Activated CD8-positive, alpha-beta memory T cell treated with anti-CD3 and anti-CD28 coated beads for 24 hours (primary cell): Measurements from ENCODE around the gene POU5F1.
"Not testable (repeated sequence)": the region's sequence is repeated elsewhere in the genome, so short reads cannot be mapped to it uniquely, and the experiment has no call there.

Experiments used
- DNase-seq: peaks from one replicate; pipeline ENCODE4 v3.0.0-alpha.2; 2020

The POU5F1 gene

DNA sequence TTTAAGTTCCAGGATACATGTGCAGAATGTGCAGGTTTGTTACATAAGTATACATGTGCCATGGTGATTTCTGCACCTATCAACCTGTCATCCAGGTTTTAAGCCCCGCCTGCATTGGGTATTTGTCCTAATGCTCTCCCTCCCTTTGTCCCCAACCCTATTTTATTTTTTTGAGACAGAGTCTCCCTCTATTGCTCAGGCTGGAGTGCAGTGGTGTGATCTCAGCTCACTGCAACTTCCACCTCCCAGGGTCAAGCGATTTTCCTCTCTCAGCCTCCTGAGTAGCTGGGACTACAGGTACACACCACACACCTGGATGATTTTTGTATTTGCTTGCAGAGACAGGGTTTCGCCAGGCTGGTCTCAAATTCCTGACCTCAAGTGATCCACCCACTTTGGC lies 18.7 kb upstream of the POU5F1 start:
- DNase-seq = not testable (repeated sequence)

- DNase-seq = no peak
Measured at GRCh38 chr6:31187780-31188194, 17.3 kb upstream of the POU5F1 start.

GRCh38 chr6:31186052-31186734 lies 15.7 kb upstream of the POU5F1 start:
- no peak for DNase-seq

- not testable (repeated sequence) for DNase-seq
Measured at GRCh38 chr6:31185695-31186051, 15.2 kb upstream of the POU5F1 start.

DNA sequence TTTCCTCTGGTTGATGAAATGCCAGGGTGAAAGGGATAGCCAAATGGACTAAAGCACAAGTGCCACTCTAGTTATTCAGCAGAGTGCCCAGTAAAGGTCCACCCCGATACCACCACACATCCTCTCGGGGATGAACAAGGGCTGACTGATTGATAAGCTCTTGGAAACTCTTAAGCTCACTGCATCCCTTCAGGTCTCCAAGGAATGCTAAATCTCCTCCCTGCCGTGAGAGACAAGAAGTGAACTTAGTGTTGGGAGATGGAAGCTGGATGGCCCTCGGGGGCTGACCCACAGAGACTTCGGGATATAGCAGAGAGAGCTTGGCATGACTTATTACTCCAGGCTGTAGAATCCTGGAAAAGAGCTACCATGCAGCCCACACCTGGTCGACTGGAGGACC lies 13.4 kb upstream of the POU5F1 start:
- DNase-seq = not testable (repeated sequence)

DNA sequence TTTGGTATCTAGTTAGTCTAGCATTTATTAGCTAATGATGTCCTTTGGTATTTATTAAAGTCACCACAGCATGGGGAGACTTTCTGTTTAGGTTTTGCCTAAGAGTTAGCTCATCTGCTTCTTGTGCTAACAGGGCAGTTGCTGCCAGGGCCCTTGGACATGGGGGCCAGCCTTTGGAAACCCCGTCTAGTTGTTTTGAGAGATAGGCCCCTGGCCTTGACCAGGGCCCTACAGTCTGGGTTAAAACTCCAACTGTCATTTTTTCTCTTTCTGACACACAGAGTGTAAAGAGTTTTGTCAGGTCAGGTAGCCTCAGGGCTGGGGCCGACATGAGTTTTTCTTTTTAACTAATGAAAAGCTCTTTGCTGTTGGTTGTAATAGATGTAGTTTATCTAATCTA lies 12.8 kb upstream of the POU5F1 start:
- not testable (repeated sequence) for DNase-seq

- peak; percentile 71 for DNase-seq
Measured at GRCh38 chr6:31180500-31180899, 10.0 kb upstream of the POU5F1 start.

- DNase-seq = no peak
Measured at GRCh38 chr6:31179896-31180295, 9.4 kb upstream of the POU5F1 start.

DNA sequence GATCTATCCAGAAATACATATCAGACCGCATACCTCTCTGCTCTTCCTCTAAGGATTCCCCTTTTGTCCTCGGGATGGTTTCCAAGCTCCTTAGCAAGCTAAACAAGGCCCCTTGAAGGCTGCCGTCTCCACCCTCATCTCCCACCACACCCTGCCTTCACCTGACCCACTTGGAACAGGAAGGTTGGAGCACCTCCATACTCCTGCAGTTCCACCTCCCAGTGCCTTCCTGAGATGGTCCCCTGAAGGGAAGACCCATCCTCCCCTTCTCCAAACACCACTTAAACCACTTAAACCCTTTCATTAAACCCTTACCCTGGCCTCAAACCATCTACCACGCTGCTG lies 8.5 kb upstream of the POU5F1 start:
- no peak for DNase-seq

DNA sequence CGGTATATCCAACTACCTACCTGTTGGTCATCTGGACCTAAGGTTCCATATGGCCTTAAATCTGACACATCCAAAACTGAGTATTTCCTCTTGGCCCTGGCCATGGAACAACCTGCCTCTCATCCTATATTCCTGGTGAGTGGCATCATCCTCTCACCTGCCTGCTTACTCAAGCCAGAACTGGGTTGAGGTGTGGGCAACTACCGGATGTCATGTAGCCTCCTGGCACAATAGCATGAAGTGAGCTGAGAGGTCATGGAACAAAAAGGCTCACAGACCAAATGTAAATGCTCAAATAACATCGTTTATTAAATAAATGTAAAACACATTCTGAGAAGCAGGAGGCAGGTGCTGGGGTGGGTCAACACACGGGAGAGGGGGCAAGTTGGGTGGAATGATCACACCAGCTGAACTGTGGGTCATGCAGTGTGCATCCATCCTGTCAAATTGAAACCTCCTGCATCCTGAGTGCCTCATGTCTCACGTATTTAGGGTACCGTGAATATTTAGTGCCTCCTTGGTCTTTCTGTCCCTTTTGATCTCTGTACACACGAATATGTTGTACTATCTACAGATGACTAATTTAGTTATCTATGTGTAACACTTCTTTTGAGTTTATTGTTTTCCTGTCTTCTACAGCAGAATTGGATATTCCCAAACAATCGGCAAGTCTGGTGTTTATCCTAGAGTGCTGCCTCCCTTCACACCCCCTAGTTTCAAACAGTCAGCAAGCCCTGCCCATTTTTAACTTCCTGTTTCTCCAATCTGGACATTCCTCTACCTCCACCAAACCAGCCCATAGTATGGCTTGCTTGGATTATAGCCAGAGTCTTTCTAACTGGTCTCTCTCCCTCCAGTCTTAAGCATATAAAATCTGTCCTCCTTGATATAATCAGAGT lies 7.9 kb upstream of the POU5F1 start:
- no peak for DNase-seq

- no peak for DNase-seq
Measured at GRCh38 chr6:31175971-31176370, 5.5 kb upstream of the POU5F1 start.

DNA sequence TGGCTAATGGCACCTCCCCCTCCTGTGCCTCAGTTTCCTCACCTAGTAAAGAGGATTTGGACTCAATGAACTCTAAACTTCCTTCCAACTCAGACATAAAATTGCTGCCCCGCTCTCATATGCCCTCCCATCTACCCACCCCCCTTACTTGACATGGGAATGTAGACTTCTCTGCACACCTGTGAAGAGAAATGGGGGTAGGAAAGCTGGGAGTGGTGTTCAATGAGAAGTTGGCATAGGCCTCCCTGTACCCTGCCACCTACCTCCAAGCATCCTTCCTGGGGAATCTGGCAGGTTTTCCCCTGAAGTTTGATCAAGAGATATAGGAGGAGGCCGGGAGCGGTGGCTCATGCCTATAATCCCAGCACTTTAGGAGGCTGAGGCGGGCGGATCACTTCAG lies 3.9 kb upstream of the POU5F1 start:
- no peak for DNase-seq

DNA sequence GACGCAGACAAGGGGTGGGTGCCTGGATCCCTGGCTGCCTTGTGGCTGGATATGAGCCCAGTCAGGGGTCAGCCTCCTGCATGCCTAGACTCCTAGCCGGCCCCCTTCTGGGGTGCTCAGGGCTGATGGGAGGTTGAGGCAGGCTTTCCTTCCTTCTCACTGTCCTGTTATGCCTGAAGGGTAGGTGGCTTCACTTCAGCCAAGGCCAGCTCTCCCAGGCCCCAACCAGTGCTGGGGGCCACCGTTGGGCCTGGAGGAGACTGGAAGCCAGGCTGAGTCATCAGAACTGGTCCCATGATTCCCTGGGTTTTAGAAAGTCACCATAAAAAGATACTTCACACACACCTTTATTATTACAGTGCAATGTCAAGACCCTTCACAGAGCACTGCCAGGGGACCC lies 2.9 kb upstream of the POU5F1 start:
- no peak for DNase-seq

GRCh38 chr6:31172973-31173384 lies 2.5 kb upstream of the POU5F1 start:
- no peak for DNase-seq

DNA sequence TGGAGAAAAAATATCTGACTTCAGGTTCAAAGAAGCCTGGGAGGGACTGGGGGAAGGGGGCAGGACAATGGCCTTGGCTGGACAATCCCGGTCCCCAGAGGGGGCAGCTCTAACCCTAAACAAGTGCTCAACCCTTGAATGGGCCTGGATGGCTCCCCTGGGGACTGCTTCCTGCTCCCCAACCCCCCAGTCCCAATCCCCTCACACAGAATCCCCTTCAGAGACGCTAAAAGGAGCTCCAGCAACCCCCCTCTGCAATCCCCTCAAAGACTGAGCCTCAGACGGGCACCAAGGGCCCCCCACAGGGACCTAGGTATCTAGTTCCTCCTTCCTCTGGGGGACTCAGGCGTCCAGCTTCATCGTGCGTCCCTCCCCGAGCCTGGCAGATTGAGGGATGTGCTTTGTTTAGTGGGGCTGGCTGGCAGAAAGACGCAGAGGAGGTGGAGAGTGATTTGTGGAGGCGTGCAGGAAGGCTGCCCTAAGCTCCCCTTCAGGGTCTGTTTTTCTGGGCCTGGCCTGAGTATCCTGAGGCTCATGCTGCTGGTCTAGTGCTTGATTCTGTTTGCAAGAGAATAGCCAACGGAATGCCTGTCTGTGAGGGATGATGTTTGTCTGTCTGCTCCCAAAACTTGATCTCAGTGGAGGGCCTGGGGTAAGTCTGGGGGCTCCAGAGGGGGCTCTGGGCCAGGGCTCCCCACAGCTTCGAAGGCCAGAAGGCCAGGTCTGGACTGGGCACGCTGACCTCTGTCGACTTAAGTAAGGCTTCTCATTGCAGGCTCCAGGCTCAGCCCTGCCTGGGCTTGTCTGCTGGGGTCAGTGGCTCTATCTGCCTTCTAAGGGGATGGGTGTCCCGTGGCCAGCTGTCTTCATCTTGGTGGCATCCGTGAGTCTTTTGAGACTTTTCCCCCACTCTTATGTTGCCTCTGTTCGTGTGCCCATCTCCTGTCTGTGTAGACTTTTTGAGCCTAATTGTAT lies 1.7 kb upstream of the POU5F1 start:
- no peak for DNase-seq

- no peak for DNase-seq
Measured at GRCh38 chr6:31170987-31171671, 647 bp upstream of the POU5F1 start.

GRCh38 chr6:31169858-31170599 lies 453 bp downstream of the POU5F1 start:
- not testable (repeated sequence) for DNase-seq

GRCh38 chr6:31169123-31169857 lies 1.2 kb downstream of the POU5F1 start:
- no peak for DNase-seq

DNA sequence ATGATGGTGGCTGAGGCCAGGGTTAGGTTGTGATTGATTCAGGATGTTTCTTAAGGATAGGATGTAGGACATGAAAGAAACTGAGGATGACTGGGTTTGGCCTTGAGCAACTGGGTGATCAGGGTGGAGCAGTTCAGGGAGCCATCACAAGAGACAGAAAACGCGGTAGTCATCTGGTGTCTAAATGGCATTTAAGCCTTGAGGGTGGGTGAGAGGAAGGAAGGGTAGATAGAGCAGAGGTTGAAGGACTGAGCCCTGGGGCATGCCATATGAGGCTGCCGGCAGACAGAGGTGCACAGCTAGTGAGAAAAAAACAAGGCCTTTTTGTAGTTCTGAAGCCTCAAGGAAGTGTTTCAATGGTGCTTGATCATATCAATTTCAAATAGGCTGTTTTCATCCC lies 1.9 kb downstream of the POU5F1 start:
- no peak for DNase-seq

DNA sequence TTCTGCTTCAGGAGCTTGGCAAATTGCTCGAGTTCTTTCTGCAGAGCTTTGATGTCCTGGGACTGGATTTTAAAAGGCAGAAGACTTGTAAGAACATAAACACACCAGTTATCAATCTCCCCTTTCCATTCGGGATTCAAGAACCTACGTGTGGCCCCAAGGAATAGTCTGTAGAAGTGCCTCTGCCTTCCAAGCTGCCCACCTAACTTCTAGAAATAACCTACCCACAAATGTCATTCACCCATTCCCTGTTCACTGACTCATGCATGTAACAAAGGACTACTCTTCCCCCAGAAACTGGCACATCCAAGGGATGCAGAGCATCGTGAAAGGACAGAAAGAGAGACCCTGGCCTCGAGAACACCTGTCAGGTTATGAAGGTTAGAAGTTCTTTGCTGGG lies 4.5 kb downstream of the POU5F1 start:
- no peak for DNase-seq
